ENCODE measurements around the gene RARB. TPM values are rescaled to one million over a fixed set of nuclear protein-coding genes. Genes with fewer than 3 reads are reported as not detected.

Gene RARB
- total RNA-seq, 1 experiment from 2014 or later: not detected

- no peak for DNase-seq (ENCODE audit: unreplicated experiment)
- CTCF ChIA-PET: no interaction called here
- no peaks in the 10 kb centered on the region for H3K9me3 Mint-ChIP-seq (ENCODE audit: unreplicated experiment)
- no peaks in the 10 kb centered on the region for H3K27me3 Mint-ChIP-seq (ENCODE audit: insufficient read depth, unreplicated experiment)
- POLR2A ChIA-PET: no interaction called here
- no peak for TF ChIP-seq CTCF (IDR thresholded peaks at IDR 0.05; ENCODE audit: unreplicated experiment)
- no TSS peak for BruUV-seq (replicated peaks)
- H3K36me3 Mint-ChIP-seq (ENCODE audit: insufficient read depth, unreplicated experiment): no peaks in the 10 kb centered on the region
- H3K4me1 Mint-ChIP-seq (ENCODE audit: insufficient read depth, unreplicated experiment): no peaks in the 10 kb centered on the region
- intact Hi-C loops (cut with micrococcal nuclease): no loop called here
- H3K27ac Mint-ChIP-seq (ENCODE audit: low read depth, unreplicated experiment): no peak overlapping the region
- no peak overlapping the region for H3K4me3 Mint-ChIP-seq (ENCODE audit: unreplicated experiment)
Measured at GRCh38 chr3:25515171-25515570, 87.1 kb downstream of the RARB start.

- intact Hi-C loops (cut with micrococcal nuclease): no loop called here
- H3K4me1 Mint-ChIP-seq (ENCODE audit: insufficient read depth, unreplicated experiment): no peaks in the 10 kb centered on the region
- no peaks in the 10 kb centered on the region for H3K9me3 Mint-ChIP-seq (ENCODE audit: unreplicated experiment)
- ChIA-PET CTCF (interaction anchor here (1.3 kb wide), 1 partner anchor 14 kb away, joined by 3 read pairs; no protein-coding TSS in a partner anchor), POLR2A (no interaction called here)
- no peak overlapping the region for H3K27ac Mint-ChIP-seq (ENCODE audit: low read depth, unreplicated experiment)
- no peak for TF ChIP-seq CTCF (IDR thresholded peaks at IDR 0.05; ENCODE audit: unreplicated experiment)
- H3K4me3 Mint-ChIP-seq (ENCODE audit: unreplicated experiment): no peak overlapping the region
- H3K36me3 Mint-ChIP-seq (ENCODE audit: insufficient read depth, unreplicated experiment): no peaks in the 10 kb centered on the region
- BruUV-seq (replicated peaks): no TSS peak
- no peak for DNase-seq (ENCODE audit: unreplicated experiment)
- no peaks in the 10 kb centered on the region for H3K27me3 Mint-ChIP-seq (ENCODE audit: insufficient read depth, unreplicated experiment)
Measured at GRCh38 chr3:25520926-25521559, 93.0 kb downstream of the RARB start.

GRCh38 chr3:25527336-25527735 lies 99.3 kb downstream of the RARB start:
- no TSS peak for BruUV-seq (replicated peaks)
- intact Hi-C loops (cut with micrococcal nuclease): no loop called here
- POLR2A ChIA-PET: no interaction called here

GRCh38 chr3:25527801-25528200 lies 99.7 kb downstream of the RARB start:
- DNase-seq (ENCODE audit: unreplicated experiment): no peak
- Mint-ChIP-seq H3K27me3 (ENCODE audit: insufficient read depth, unreplicated experiment) (no peaks in the 10 kb centered on the region), H3K36me3 (ENCODE audit: insufficient read depth, unreplicated experiment) (no peaks in the 10 kb centered on the region), H3K9me3 (ENCODE audit: unreplicated experiment) (peaks cover 10% of the 10 kb centered on the region), H3K27ac (ENCODE audit: low read depth, unreplicated experiment) (no peak overlapping the region), H3K4me3 (ENCODE audit: unreplicated experiment) (no peak overlapping the region), H3K4me1 (ENCODE audit: insufficient read depth, unreplicated experiment) (no peaks in the 10 kb centered on the region)
- POLR2A ChIA-PET: no interaction called here
- BruUV-seq (replicated peaks): no TSS peak
- CTCF ChIA-PET: no interaction called here
- intact Hi-C loops (cut with micrococcal nuclease): no loop called here
- TF ChIP-seq CTCF (IDR thresholded peaks at IDR 0.05; ENCODE audit: unreplicated experiment): no peak

More at GRCh38 chr3:25527336-25527735, 99.3 kb downstream of the RARB start:
- Mint-ChIP-seq H3K36me3 (ENCODE audit: insufficient read depth, unreplicated experiment) (no peaks in the 10 kb centered on the region), H3K4me1 (ENCODE audit: insufficient read depth, unreplicated experiment) (no peaks in the 10 kb centered on the region), H3K27ac (ENCODE audit: low read depth, unreplicated experiment) (no peak overlapping the region), H3K9me3 (ENCODE audit: unreplicated experiment) (peaks cover 10% of the 10 kb centered on the region), H3K27me3 (ENCODE audit: insufficient read depth, unreplicated experiment) (no peaks in the 10 kb centered on the region), H3K4me3 (ENCODE audit: unreplicated experiment) (no peak overlapping the region)
- no peak for TF ChIP-seq CTCF (IDR thresholded peaks at IDR 0.05; ENCODE audit: unreplicated experiment)
- no peak for DNase-seq (ENCODE audit: unreplicated experiment)
- CTCF ChIA-PET: no interaction called here
